Cardiac fibroblast (primary cell): ENCODE data around the gene DNAJC4.

ENCODE experiments used
- DNase-seq, 2 donors: peaks; one replicate each; pipeline versions ENCODE4 v3.0.0 to v3.0.0-alpha.2; 2010; ENCODE audit warnings: low read depth in 2 of 2
- H3K4me3 ChIP-seq, 2 donors: replicated peaks in 1 of 2; 1 replicate in 1 of 2; 2 replicates in 1 of 2; pipeline ENCODE4 v1.5.1; 2011; ENCODE audit warnings: low read depth in 2 of 2, low read length in 2 of 2, mild to moderate bottlenecking in 2 of 2, moderate library complexity in 1 of 2
- TF ChIP-seq, protein P1 (sequence below): IDR thresholded peaks from one replicate; pipeline ENCODE4 v1.5.1; 2011; ENCODE audit warnings: low read depth, mild to moderate bottlenecking, low read length, inconsistent platforms

The DNAJC4 gene

DNA sequence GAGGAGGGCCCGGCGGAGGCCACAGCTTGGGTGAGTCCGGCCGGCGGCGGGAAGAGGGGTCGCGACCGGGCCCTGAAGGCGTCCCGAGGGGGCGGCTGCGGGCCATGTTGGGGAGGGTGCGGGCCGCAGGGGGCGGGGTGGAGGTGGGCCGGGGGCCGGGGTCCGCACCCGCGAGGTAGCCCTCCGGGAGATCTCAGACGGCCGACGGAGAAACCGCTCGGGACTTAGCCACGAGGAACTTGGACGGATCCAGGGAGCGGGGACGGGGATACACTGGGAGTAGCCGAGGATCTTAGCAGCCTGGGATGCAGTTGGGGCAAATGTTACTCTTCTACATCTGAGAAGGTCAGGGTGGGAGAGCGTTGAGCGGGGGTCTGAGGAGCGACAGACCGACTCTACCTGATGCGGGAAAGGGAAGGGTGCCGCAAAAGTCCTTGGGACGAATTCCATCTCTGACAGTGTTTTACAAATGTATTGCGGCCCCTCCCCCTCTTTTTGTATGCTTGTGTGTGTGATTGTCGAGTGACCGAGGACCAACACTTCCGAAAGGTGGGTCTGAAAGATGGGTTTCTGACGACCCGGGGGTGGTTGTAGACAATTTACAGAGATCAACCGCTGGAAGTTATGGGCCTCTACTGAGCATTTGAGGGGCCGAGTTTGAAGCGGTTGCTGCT lies 43.7 kb upstream of the DNAJC4 start:
- TF ChIP-seq, protein P1, sequence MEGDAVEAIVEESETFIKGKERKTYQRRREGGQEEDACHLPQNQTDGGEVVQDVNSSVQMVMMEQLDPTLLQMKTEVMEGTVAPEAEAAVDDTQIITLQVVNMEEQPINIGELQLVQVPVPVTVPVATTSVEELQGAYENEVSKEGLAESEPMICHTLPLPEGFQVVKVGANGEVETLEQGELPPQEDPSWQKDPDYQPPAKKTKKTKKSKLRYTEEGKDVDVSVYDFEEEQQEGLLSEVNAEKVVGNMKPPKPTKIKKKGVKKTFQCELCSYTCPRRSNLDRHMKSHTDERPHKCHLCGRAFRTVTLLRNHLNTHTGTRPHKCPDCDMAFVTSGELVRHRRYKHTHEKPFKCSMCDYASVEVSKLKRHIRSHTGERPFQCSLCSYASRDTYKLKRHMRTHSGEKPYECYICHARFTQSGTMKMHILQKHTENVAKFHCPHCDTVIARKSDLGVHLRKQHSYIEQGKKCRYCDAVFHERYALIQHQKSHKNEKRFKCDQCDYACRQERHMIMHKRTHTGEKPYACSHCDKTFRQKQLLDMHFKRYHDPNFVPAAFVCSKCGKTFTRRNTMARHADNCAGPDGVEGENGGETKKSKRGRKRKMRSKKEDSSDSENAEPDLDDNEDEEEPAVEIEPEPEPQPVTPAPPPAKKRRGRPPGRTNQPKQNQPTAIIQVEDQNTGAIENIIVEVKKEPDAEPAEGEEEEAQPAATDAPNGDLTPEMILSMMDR, result no peak
- peak in 1 of 2 donors; percentile 26 for DNase-seq
- no peak overlapping the region for H3K4me3 ChIP-seq

DNA sequence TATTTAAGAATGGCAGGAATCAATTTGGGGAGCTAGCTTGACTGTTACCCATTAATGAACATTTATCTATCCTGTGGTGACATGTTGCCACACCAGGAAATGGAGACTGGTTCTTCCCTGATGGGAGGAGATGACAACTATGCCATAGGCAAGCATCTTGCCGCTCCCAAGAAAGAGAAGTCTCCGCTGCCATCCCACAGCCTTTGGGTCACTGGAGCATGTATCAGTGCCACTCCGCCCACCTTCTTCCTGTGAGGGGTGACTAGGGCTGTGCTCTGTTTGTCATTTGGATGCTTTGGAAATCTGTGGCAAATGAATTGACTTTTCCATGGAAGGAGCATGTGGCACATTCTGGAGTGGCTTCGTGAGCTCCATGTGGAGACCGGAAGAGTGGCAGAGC lies 37.9 kb upstream of the DNAJC4 start:
- DNase-seq, result no peak
- H3K4me3 ChIP-seq, result no peak overlapping the region
- TF ChIP-seq, protein P1, result no peak

DNA sequence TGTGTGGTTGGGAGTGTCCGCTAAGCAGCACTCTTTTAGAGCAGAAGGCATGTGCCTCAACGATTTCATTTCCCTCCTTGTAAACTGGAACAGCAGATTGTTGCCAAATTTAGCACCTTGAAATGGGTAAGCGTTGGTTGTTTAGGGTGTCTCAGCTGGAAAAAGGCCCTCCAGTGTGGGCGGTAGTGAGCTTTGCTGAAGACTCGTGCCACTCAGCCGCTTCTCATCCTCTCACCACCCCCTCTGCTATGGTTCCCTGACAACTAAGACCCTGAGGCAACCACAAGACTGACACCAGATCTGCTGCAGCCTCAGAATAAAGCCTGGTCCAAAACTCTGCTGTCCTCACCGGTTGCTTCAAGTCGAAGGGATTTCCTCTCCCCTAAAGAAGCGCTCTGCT lies 33.7 kb upstream of the DNAJC4 start:
- H3K4me3 ChIP-seq, result no peak overlapping the region
- no peak for DNase-seq
- TF ChIP-seq, protein P1, result no peak

DNA sequence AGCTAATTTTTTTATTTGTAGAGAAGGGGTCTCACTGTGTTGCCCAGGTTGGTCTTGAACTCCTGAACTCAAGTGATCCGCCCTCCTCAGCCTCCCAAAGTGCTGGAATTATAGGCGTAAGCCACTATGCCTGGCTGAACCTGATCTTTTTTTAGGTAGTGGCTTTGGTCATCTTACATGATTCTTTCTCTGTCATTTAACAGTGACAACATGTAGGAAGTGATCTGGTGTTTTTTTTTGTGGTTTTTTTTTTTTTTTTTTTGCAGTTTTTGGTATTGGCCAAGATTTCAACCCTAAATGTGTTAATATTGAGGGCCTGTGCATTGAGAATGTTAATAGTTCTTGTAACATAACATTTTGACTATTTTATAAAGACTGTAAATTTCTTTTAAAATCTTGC lies 31.8 kb upstream of the DNAJC4 start:
- no peak for DNase-seq
- no peak overlapping the region for H3K4me3 ChIP-seq
- TF ChIP-seq, protein P1, result no peak

DNA sequence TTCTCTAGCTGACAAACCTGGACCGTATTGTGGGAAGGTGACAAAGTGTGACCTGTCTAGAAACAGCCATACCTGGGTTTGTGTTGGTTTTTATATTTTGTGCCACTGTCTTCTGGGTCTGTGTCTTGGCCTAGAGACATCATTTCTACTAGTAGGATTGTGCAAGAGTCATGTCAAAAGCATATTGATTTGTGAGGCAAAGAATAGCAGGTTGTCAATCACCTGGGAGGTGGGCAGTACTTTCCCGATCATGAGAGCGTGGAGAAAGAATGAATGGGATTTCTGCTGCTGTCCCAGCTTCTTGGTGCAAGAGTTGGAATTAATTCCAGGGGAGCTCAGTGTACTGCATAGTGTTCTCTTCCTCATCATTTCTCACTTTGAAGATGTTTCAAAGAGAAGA lies 28.8 kb upstream of the DNAJC4 start:
- TF ChIP-seq, protein P1, result no peak
- H3K4me3 ChIP-seq, result no peak overlapping the region
- DNase-seq, result no peak

DNA sequence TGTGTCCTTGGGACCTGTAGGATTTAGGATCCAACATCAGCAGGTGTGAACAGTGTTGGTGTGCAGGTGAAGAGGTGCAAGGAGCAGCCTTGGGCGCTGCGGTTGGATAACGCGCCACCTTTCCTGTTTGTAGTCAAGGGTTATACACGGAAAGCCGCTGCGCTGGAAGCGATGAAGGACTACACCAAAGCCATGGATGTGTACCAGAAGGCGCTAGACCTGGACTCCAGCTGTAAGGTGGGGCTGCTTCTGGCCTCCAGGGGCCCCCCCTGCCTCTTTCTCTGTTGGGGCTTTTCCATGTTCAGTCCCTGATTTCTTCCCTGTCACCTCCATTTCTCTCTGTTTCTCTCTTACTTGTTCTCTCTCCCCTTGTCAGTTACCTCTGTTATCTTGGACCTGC lies 27.4 kb upstream of the DNAJC4 start:
- no peak for DNase-seq
- H3K4me3 ChIP-seq, result no peak overlapping the region
- TF ChIP-seq, protein P1, result no peak
